HL-60 (cell line): ENCODE measurements around the gene ENOX2.

Experiments used
- CTCF ChIP-seq: IDR thresholded peaks from one replicate; pipeline ENCODE4 v1.5.1; 2011; ENCODE audit warnings: low read length, control low read depth, inconsistent platforms; ENCODE audit not compliant: insufficient read depth
- POLR2AphosphoS5 ChIP-seq: IDR thresholded peaks from 2 replicates; pipeline ENCODE4 v1.6.1; 2012; ENCODE audit warnings: low read depth

GRCh38 chrX:130772105-130772775 lies 130.8 kb downstream of the ENOX2 start:
- TF ChIP-seq CTCF = no peak
- no peak for TF ChIP-seq POLR2AphosphoS5
